ENCODE data around the gene TSPYL4. TPM values are rescaled to one million over a fixed set of nuclear protein-coding genes. Genes with fewer than 3 reads are reported as not detected.

TSPYL4 gene
- total RNA-seq, 1 experiment from 2014 or later: 15.3 TPM

DNA sequence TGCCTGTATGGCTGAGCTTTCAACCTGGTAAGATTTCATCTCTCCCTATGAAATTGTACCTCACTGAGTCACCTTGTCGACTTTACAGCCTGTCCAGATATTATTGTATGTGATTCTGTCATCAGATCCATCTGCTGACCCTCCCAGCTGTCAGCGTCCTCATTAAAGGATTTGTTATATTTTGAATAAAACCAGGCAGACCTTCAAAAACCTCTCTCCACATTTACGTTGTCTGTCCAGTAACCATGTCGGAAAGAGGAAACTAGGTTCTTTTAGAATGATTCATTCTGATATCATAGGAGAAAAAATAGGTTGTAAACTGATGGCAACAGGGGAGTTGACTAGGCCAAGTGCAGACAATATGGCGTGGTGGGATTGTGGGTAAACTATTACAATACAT is 38.5 kb downstream of the TSPYL4 start (continued):
- no peak for TF ChIP-seq JUN (CRISPR knock-in tag; IDR thresholded peaks at IDR 0.05)
- TF ChIP-seq EMX1 (CRISPR knock-in tag; IDR thresholded peaks at IDR 0.05): no peak
- TF ChIP-seq, protein P1, sequence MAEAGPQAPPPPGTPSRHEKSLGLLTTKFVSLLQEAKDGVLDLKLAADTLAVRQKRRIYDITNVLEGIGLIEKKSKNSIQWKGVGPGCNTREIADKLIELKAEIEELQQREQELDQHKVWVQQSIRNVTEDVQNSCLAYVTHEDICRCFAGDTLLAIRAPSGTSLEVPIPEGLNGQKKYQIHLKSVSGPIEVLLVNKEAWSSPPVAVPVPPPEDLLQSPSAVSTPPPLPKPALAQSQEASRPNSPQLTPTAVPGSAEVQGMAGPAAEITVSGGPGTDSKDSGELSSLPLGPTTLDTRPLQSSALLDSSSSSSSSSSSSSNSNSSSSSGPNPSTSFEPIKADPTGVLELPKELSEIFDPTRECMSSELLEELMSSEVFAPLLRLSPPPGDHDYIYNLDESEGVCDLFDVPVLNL (CRISPR knock-in tag; IDR thresholded peaks at IDR 0.05; ENCODE audit: borderline replicate concordance, low read depth): no peak
- TF ChIP-seq, protein P2, sequence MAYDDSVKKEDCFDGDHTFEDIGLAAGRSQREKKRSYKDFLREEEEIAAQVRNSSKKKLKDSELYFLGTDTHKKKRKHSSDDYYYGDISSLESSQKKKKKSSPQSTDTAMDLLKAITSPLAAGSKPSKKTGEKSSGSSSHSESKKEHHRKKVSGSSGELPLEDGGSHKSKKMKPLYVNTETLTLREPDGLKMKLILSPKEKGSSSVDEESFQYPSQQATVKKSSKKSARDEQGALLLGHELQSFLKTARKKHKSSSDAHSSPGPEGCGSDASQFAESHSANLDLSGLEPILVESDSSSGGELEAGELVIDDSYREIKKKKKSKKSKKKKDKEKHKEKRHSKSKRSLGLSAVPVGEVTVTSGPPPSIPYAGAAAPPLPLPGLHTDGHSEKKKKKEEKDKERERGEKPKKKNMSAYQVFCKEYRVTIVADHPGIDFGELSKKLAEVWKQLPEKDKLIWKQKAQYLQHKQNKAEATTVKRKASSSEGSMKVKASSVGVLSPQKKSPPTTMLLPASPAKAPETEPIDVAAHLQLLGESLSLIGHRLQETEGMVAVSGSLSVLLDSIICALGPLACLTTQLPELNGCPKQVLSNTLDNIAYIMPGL (CRISPR knock-in tag; IDR thresholded peaks at IDR 0.05): no peak
- TF ChIP-seq ZNF396 (CRISPR knock-in tag; IDR thresholded peaks at IDR 0.05; ENCODE audit: borderline replicate concordance): no peak
- no peak for TF ChIP-seq OVOL2 (CRISPR knock-in tag; IDR thresholded peaks at IDR 0.05; ENCODE audit: borderline replicate concordance)
- TF ChIP-seq ETV6 (CRISPR knock-in tag; IDR thresholded peaks at IDR 0.05): no peak

DNA sequence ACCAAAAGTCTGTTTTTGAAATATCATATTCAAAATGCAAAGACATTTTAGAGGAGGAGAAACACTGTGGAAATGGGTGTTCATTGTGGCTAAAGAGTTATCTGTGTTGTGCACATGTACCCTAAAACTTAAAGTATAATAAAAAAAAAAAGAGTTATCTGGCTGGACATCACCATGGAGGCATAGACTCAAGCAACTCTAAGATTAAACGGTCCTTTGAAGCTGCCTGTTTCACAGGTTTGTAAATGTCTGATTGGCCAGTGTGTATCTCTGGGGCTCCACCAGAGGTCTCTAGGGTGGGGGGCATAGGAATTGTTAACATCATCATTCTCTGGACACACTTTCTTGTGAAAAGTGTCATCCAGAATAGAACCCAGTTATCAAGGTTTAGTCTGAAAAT is 39.2 kb downstream of the TSPYL4 start:
- ATAC-seq (no peak), DNase-seq (ENCODE audit: low spot score) (no peak)
- TF ChIP-seq, protein P3, sequence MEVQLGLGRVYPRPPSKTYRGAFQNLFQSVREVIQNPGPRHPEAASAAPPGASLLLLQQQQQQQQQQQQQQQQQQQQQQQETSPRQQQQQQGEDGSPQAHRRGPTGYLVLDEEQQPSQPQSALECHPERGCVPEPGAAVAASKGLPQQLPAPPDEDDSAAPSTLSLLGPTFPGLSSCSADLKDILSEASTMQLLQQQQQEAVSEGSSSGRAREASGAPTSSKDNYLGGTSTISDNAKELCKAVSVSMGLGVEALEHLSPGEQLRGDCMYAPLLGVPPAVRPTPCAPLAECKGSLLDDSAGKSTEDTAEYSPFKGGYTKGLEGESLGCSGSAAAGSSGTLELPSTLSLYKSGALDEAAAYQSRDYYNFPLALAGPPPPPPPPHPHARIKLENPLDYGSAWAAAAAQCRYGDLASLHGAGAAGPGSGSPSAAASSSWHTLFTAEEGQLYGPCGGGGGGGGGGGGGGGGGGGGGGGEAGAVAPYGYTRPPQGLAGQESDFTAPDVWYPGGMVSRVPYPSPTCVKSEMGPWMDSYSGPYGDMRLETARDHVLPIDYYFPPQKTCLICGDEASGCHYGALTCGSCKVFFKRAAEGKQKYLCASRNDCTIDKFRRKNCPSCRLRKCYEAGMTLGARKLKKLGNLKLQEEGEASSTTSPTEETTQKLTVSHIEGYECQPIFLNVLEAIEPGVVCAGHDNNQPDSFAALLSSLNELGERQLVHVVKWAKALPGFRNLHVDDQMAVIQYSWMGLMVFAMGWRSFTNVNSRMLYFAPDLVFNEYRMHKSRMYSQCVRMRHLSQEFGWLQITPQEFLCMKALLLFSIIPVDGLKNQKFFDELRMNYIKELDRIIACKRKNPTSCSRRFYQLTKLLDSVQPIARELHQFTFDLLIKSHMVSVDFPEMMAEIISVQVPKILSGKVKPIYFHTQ (CRISPR knock-in tag; IDR thresholded peaks at IDR 0.05): no peak
- TF ChIP-seq GABPB1 (CRISPR knock-in tag; IDR thresholded peaks at IDR 0.05) (no peak), ZNF396 (CRISPR knock-in tag; IDR thresholded peaks at IDR 0.05; ENCODE audit: borderline replicate concordance) (no peak), ESRRA (CRISPR knock-in tag; IDR thresholded peaks at IDR 0.05; ENCODE audit: borderline replicate concordance) (no peak), FOXP1 (CRISPR knock-in tag; IDR thresholded peaks at IDR 0.05; ENCODE audit: borderline replicate concordance) (no peak), ZNF219 (CRISPR knock-in tag; IDR thresholded peaks at IDR 0.05; ENCODE audit: borderline replicate concordance) (no peak), ZNF423 (CRISPR knock-in tag; IDR thresholded peaks at IDR 0.05) (no peak)
- TF ChIP-seq, protein P4, sequence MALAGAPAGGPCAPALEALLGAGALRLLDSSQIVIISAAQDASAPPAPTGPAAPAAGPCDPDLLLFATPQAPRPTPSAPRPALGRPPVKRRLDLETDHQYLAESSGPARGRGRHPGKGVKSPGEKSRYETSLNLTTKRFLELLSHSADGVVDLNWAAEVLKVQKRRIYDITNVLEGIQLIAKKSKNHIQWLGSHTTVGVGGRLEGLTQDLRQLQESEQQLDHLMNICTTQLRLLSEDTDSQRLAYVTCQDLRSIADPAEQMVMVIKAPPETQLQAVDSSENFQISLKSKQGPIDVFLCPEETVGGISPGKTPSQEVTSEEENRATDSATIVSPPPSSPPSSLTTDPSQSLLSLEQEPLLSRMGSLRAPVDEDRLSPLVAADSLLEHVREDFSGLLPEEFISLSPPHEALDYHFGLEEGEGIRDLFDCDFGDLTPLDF (CRISPR knock-in tag; IDR thresholded peaks at IDR 0.05): no peak
- TF ChIP-seq, protein P5, sequence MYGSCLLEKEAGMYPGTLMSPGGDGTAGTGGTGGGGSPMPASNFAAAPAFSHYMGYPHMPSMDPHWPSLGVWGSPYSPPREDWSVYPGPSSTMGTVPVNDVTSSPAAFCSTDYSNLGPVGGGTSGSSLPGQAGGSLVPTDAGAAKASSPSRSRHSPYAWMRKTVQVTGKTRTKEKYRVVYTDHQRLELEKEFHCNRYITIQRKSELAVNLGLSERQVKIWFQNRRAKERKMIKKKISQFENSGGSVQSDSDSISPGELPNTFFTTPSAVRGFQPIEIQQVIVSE (CRISPR knock-in tag; IDR thresholded peaks at IDR 0.05; ENCODE audit: borderline replicate concordance): no peak
- TF ChIP-seq, protein P6, sequence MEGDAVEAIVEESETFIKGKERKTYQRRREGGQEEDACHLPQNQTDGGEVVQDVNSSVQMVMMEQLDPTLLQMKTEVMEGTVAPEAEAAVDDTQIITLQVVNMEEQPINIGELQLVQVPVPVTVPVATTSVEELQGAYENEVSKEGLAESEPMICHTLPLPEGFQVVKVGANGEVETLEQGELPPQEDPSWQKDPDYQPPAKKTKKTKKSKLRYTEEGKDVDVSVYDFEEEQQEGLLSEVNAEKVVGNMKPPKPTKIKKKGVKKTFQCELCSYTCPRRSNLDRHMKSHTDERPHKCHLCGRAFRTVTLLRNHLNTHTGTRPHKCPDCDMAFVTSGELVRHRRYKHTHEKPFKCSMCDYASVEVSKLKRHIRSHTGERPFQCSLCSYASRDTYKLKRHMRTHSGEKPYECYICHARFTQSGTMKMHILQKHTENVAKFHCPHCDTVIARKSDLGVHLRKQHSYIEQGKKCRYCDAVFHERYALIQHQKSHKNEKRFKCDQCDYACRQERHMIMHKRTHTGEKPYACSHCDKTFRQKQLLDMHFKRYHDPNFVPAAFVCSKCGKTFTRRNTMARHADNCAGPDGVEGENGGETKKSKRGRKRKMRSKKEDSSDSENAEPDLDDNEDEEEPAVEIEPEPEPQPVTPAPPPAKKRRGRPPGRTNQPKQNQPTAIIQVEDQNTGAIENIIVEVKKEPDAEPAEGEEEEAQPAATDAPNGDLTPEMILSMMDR (IDR thresholded peaks at IDR 0.05): no peak
- H3K27me3 Mint-ChIP-seq (ENCODE audit: low read depth): no peaks in the 10 kb centered on the region
- no peaks in the 10 kb centered on the region for H3K4me1 Mint-ChIP-seq
- no peaks in the 10 kb centered on the region for H3K9me3 Mint-ChIP-seq
- H3K27ac Mint-ChIP-seq: no peak overlapping the region
- ChIA-PET CTCF (interaction anchor here (1.1 kb wide), 1 partner anchor 15 kb away, joined by 3 read pairs; no protein-coding TSS in a partner anchor), POLR2A (no interaction called here)
- H3K4me3 Mint-ChIP-seq: no peak overlapping the region
- no peaks in the 10 kb centered on the region for H3K36me3 Mint-ChIP-seq
